AG20443 (cell line): ENCODE results near the gene LRRC15.
A peak's percentile ranks its signal among the peaks of the same experiment; 100 is the strongest.

Source experiments
- DNase-seq: peaks from one replicate; pipeline ENCODE4 v3.0.0; 2012; ENCODE audit warnings: low spot score, mixed read lengths

Gene LRRC15

DNA sequence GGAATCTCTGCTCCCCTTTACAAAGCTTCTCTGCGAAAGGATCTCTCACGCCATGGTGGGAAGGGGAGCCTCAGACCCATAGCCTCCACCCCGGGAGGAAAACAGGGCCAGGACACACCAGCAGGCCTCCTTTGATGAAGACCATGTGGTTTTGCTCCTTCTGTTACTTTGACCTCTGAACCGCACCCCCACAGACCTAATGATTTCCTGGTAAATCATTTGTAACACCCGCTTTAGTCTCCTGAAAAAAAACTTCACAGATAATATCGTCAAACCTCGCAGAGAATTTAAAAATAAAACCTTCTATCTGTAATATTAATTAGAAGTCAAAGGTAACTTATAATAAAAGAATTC is 36.7 kb downstream of the LRRC15 start:
- DNase-seq = no peak

DNA sequence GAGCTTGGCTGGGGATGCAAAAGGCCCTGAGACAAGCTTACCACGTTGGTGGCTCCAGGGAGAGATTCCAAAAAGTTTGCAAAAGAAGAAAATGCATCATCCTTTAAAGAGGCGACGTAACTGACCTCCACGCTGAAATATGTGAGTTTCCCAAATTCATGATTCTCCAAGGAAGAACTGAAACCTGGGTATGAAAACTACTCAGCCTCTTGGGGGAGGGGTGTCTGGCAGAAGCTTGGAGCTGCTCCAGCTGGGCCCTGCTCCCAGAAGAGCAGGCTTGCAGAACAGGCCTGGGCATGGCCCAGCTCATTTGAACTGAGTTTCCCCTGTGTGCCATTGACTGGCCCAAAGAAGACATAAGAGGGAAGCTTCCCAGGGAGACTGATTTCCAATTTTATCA is 39.0 kb downstream of the LRRC15 start:
- peak; percentile 76 for DNase-seq

DNA sequence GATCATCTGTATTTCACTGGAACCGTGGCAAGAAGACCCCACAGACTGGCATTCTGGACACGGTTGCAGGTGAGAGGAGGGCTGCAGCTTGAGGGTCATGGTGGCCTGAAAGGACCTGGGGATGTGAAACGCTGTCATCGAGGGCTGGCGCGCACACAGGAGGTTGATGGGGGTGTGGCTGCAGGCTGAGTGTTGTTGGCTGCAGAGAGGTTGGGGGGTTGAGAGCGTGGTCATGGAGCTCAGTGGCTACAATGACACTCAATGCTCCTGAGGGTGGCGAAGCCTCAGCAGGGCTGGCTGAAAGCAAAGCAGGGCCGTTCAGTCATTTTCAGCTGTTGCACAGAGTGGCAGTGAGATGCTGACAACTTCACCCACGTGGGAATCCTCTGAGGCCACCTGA is 39.4 kb downstream of the LRRC15 start:
- no peak for DNase-seq

DNA sequence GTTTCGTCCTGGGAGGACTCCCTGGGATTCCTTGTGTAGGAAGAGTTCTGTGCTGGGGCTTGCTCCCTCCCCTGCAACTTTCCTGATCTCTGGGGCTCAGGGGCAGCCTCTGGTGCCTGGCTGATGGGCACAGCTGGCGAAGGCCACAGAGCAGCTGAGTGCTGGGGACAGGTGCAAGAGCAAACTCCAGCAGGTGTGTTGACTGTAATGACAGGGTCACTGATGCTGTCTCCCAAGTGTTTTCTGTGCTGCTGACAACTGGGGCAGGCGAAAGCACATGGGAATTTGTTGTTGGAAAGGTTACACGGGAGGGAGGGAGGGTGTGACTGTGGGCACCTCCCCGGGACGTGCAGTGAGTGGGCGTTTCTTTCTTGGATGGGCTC is 40.0 kb downstream of the LRRC15 start:
- DNase-seq = no peak

DNA sequence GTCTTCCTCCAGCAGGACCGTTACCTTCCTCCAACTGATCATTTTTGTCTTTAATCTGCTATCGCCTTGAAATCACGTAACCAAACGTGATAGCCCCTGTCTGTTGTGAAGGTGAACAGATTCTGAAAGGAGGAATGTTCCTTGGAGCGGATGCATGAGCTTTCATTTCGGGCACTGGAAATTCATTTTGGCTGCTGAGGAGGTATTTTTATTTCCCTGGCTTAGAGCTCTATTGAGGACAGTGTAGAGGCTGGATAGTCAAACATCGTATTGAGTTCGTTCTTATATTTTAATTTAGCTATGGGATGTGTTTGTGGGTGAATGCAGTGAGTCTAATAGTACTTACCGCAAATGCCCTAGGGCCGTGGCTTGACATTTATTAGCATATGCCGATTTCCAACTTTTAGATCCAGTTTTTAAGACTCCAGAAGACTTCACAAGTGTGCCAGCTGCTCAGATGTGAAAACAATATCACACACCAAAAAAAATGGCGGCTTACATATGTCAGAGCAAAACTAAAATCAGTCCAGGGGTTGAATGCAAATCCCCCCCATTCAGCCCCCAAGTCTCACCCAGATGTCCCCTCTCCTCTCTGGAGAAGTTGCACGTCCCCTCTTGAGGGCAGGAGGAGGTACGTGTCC is 40.5 kb downstream of the LRRC15 start:
- no peak for DNase-seq

DNA sequence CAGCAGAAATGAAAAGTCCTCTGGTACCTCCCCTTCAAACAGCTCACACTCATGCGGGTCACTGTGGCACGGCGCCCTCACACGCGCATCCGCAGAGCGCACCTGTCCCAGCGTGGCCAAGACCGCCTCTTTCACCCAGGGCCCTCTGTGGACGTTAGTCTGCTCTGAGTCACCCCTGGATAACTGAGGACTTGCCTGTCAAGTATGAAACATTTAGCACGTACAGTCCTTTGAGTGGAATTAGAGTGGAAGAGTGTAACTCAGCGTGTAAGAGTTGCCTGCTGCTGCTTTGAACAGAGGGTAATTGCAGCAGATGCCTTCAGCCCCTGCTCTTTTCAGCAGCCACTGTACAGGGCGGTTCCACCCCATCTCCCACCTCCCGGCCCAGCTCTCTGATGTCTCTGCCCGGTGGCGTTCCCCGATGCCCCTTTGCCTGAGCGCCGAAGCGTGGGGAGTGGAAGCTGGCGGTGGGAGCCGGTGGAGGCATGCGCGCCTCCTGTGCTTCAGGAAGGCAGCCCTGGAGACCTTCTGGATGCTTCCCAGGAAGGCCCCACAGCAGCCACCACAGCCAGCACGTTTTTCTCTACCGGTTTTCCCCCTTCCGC is 41.4 kb downstream of the LRRC15 start:
- peak; percentile 47 for DNase-seq

DNA sequence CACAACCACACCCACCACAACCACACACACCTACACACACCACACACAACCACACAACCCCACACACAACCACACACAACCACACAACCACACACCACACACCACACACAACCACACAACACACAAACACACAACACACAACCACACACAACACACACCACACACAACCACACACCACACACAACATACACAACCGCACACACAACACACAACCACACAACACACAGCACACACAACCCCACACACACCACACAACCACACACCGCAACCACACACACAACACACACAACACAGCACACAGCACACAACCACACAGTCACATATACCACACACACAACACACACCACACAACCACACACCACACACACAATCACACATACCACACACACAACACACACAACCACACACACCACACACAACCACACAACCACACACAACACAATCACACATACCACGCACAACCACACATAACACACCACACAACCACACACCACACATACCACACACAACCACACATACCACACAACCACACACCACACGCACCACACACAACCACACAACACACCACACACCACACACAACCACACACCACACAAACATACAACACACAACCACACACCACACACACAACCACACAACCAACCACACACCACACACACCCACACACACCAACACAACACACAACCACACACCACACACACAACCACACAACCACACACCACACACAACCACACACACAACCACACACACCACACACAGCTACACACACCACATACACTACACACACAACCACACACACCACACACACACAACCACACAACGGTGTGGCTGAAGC is 42.1 kb downstream of the LRRC15 start:
- no peak for DNase-seq

DNA sequence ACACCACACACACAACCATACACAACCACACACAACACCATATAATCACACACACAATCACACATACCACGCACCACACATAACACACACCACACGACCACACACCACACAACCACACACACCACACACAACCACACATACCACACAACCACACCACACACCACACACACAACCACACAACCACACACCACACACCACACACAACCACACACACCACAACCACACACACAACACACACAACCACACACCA is 42.6 kb downstream of the LRRC15 start:
- no peak for DNase-seq

DNA sequence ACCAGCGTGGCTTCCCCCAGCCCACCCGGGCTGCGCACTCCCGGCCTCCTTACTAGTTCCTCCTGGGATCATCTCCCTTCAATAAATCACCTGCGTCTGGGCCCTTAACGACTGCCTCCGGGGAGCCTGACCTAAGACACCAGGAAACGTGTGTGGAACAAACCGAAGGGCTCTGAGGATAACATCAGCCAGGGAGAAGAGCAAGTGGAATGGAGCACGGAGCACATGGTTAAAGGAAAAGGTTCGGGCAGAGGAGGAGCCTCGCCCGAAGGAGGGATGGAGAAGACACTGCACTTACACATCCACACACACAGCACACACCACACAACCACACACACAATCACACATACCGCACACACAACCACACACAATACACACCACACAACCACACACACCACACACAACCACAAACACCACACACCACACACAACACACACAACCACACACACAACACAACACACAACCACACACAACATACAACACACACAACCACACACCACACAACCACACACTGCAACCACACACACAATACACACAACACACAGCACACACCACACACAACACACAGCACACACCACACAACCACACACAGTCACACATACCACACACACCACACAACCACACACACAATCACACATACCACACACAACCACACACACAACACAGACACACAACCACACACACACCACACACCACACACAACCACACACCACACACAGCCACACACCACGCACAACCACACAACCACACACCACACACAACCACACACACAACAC is 43.2 kb downstream of the LRRC15 start:
- DNase-seq = peak; percentile 25

DNA sequence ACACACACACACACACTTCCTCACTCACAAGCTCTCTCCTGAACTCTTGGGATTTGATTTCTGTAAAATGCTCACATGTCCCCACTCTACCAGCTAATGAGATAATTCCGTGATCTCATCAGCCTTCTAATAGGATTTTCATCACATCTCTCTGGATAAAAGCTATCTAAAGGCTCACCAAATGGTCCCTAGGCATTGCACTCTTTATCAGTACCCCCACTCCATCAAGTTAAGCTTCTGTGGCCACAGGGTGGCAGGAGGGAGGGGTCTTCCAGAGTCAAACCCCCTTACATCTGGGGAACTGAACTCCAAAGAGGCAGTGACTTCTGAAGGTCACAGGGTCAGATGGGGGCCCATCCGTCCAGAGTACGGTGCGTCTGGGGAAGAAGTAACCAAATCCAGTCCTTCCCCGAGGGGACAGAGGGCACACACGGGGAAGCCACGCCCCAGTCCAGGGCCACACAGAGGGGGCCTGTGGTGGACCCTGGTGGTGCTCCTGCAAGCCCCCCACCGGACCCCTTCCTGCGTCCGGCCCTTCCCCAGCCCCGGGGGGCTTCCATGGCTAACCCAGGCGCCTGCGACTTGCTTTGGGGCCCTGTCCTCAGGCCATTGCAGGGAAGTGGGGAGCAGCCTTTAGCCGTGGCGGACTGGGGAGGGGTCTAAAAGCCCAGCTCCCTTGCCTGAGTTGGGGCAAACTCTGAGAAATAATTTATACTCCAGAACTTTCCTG is 44.0 kb downstream of the LRRC15 start:
- no peak for DNase-seq

DNA sequence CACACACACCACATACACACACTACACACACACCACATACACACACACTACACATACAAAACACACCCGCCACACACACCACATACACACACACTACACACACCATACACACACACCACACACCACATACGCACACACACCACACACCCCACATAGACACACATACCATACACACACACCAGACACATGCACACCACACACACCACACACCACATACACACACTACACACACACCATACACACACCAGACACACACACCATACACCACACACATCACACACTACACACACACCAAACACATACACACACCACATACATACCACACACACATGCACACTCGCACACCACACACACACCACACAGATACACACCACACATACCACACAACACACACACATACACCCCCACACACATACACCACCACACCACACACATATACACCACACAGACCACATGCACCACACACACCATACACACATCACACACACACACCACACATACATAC is 44.7 kb downstream of the LRRC15 start:
- DNase-seq = no peak

DNA sequence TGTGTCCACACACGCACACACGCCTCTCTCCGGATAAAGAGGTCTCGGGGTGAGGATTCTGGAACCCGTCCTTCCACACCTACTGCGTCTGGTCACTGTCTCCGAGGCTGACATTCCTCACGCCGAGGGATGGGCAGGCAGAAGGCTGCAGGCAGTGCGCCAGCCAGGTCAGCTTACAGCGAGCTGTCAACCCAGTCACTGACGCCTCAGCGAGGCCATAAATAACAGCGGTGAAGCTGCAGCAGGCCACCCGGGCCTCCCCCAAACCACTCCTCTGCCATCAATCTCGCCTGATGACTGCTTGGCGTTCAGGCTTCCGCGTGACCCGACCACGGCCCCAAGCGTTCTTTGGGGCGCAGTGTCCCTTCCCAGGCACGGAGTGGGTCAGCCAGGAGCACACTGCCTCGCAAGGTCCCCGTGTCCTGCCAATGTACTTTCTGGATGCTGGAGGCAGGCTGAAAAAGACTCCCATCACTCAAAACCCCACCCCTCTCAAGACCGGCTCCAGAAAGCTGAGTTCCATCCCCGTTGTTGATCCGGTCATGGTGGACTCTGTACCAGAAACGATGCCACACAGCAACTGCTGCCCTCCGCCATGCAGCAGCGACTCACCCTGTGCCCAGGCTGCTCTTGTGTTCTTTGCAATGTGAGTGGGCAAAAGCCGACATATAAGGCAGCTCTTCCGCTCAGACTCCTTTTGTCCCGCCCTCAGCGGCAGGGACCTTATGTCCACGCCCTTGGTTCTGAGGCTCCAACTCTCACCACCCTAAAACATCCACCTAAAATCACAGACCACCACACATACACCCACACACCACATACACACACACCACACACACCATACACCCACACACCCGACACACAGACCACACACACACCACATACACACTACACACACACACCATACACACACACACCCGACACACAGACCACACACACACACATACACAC is 45.5 kb downstream of the LRRC15 start:
- peak; percentile 68 for DNase-seq

DNA sequence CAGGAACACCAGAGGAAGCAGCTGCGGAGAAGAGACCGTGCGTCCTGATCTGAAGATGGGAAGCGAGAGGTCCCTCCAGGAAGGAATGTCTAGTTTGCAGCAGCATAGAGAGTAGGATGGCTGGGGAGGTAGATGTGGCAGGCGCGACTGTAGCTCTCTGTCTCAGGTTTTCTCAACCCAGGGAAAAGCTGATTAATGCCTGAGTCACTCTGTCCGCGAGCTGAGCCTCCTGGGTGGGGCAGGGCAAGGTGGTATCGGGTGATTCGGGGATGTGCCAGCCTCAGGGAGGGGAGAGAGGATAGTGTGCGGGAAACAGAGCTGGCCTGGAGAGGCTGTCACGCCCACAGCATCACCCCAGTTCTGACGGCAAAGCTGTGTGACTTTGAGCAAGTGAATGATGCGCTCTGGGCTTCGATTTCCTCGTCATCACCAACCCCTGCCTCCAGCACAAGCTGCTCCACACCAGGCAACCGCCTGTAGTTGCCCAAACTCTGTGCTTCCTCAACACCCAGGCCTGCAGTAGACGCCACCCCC is 46.8 kb downstream of the LRRC15 start:
- DNase-seq = peak; percentile 73

DNA sequence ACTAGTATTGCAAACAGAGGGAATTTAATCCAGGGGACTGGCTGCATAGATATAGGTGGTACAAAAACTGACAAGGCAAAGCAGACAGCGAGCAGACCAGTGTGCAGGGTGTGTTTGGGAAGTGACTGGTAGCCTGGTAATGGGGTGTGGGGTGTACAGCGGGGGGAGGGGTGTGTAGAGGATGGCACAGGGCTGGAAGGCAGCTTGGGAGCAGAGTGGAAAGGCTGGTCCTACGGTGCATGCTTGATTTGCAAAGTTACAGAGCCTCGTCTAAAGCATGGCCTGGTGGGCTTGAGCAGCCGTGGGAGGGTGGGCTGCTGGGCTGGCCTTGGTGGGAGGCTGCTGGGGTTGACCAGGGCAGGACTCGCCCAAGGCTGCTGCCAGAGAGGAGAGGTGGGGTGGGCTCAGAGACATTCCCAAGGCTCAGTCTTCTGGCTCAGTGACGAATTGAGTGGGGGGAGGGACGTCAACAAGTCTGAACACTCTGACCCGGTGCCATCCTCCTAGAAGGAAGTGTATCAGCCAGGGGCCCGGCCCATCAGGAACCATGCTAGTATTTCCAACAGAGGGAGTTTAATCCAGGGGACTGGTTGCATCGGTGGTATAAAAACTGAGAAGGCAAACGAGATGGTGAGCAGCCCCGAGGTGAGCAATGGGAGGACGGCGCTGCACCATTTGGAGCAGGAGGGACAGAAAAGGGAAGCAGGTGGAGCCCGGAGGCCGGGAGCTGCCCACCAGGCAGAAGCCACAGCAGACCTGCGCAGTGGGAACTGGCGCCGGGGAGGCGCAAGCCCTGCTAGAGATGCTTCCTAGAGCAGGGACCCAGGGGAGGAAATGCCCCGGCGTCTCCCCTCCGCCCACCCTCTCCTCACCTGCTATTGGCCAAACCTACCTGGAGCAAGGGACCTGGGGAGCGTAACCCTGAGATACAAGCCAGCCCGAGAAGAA is 47.6 kb downstream of the LRRC15 start:
- DNase-seq = no peak

DNA sequence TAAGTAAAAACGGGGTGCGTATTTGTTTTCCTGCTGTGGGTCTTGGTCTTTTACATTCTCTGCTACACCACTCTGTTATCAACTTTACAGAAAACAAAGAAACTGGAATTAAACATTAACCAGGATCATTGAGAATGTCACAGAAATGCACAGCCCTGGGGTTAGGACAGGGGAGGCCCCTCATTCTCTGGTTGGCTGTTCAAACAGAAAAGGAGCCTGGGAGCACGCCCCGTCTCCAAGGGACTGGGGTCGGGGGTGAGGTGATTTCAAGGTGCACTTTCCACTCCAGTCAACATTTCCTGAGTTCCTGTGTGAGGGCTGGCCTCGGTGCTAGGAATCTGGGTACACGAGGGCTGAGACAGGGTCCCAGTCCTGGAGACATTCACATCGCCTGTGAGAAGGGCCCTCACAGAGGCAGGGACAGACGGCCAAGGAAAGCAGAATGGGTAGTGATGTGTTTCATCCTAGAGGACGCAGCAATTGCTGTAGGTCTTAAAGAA is 48.7 kb downstream of the LRRC15 start:
- DNase-seq = no peak

DNA sequence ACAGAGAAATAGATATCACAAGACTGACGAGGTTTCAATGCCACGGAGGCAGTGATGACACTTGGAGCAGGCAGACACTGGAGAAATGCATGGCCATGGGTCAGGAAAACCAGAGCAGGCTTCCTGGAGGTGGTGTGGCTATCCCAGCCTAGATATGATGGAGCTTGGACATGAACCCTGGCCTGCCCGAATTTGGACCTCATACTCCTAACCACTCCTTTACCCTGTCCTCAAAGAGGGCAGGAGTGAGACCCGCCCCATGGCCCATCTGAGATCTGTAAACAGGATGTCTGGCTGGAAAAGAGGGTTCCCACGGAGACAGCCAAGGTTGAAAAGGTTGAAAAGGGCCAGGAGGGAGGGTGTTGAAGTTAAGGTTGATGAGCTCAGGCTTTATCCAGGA is 49.4 kb downstream of the LRRC15 start:
- DNase-seq = no peak

DNA sequence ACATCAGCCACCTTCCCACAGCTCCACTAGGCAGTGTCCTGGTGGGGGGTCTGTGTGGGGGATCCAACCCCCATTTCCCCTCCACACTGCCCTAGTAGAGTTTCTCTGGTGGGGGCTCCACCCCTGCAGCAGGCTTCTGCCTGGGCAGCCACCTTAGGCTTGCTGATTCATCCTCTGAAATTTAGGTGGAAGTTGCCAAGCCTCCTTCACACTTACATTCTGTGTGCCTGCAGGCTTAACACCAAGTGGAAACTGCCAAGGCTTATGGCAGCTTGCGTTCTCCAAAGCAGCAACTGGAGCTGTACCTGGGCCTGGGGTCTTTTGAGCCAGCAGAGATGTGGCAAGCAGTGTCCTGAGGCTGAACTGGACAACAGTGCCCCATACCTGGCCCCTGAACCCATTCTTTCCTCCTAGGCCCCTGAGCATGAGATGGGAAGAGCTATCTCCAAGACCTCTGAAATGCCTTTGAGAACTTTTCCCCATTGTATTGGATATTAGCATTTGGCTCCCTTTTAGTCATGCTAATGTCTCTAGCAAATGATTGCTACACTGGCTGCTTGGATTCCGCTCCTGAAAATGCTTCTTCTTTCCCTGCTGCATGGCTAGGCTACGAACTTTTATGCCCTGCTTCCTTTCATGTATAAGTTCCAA is 50.9 kb downstream of the LRRC15 start:
- no peak for DNase-seq

DNA sequence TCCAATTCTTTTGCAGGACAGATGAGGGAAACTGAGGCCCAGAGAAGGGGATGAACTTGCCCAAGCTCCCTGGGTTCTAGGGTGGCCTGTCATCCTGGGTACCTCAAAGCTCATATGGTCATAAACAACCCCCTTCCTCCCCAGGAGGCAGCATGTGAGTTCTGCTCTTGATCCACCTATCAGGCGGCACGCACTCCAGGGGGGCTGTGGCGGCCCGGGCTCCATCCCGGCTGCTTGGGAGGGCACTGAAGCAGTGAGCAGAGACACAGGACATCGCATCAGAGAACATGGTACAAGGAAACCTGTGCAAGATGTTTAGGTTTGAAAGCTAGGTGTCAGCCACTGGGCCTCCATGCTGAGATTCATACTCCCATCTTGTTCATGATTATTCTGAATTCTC is 52.6 kb downstream of the LRRC15 start:
- no peak for DNase-seq

DNA sequence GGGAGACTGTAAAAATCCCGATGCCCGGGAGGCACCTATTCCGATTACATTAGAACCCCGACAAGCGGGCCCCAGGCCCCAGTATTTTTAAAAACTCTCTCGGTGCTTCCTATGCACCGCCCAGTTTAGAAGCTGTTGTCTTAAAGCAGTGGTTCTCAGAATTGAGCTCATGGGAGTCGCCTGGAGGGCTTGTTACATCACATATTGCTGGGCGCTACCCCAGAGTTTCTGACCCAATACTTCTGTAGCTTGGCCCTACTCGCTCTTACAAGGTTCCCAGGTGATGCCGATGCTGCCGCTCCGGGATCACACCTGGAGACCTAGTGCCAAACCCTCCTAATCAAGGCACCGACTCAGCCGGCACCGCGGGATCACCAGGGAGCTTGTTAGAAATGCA is 53.6 kb downstream of the LRRC15 start:
- DNase-seq = no peak
